Mesendoderm (in vitro differentiated cells): ENCODE data around the gene EGFR.

Experiments used
- DNase-seq: peaks from one replicate; pipeline ENCODE4 v3.0.0; 2013
- H2AK5ac ChIP-seq: 2 replicates; pipeline ENCODE4 v1.6.1; 2013; ENCODE audit warnings: low read length, inconsistent platforms
- H2BK120ac ChIP-seq: 2 replicates; pipeline ENCODE4 v1.6.1; 2013; ENCODE audit warnings: low read depth, mild to moderate bottlenecking, low read length, moderate library complexity, mixed read lengths
- H2BK15ac ChIP-seq: replicated peaks from 2 replicates; pipeline ENCODE4 v1.6.1; 2013; ENCODE audit warnings: low read depth, mild to moderate bottlenecking, moderate library complexity
- H2BK5ac ChIP-seq: 2 replicates; pipeline ENCODE4 v1.6.1; 2013; ENCODE audit warnings: low read length, inconsistent platforms
- H3K18ac ChIP-seq: 2 replicates; pipeline ENCODE4 v1.6.1; 2013; ENCODE audit warnings: mild to moderate bottlenecking, low read length, mixed read lengths
- H3K23ac ChIP-seq: one replicate; pipeline ENCODE4 v1.6.1; 2013; ENCODE audit warnings: low read length
- H3K27ac ChIP-seq: 2 replicates; pipeline ENCODE4 v1.5.1; 2013; ENCODE audit warnings: low read depth, mild to moderate bottlenecking, inconsistent platforms, low read length, moderate library complexity
- H3K27me3 ChIP-seq: 2 replicates; pipeline ENCODE4 v1.6.1; 2013; ENCODE audit warnings: low read length, control low read depth, mild to moderate bottlenecking, inconsistent platforms; ENCODE audit not compliant: insufficient read depth, poor library complexity
- H3K36me3 ChIP-seq: 2 replicates; pipeline ENCODE4 v1.6.1; 2013; ENCODE audit warnings: low read length, inconsistent platforms; ENCODE audit not compliant: control insufficient read depth, insufficient read depth
- H3K4ac ChIP-seq: one replicate; pipeline ENCODE4 v1.6.1; 2013; ENCODE audit warnings: low read depth, mild to moderate bottlenecking, low read length, moderate library complexity
- H3K4me1 ChIP-seq: 2 replicates; pipeline ENCODE4 v1.6.1; 2013; ENCODE audit warnings: low read depth, low read length, inconsistent platforms; ENCODE audit not compliant: control insufficient read depth
- H3K4me2 ChIP-seq: 2 replicates; pipeline ENCODE4 v1.6.1; 2013; ENCODE audit warnings: low read length
- H3K4me3 ChIP-seq: 2 replicates; pipeline ENCODE4 v1.5.1; 2013; ENCODE audit warnings: mild to moderate bottlenecking, low read length
- H3K56ac ChIP-seq: one replicate; pipeline ENCODE4 v1.6.1; 2013; ENCODE audit warnings: low read length
- H3K79me1 ChIP-seq: 2 replicates; pipeline ENCODE4 v1.6.1; 2013; ENCODE audit warnings: low read length, inconsistent platforms
- H3K79me2 ChIP-seq: 2 replicates; pipeline ENCODE4 v1.6.1; 2013; ENCODE audit warnings: mild to moderate bottlenecking, low read length; ENCODE audit not compliant: control insufficient read depth, insufficient read depth
- H3K9ac ChIP-seq: 2 replicates; pipeline ENCODE4 v1.6.1; 2013; ENCODE audit warnings: low read length, inconsistent platforms
- H4K5ac ChIP-seq: one replicate; pipeline ENCODE4 v1.6.1; 2013; ENCODE audit warnings: low read length
- H4K8ac ChIP-seq: one replicate; pipeline ENCODE4 v1.6.1; 2013; ENCODE audit warnings: low read depth, mild to moderate bottlenecking, control low read depth, low read length, moderate library complexity
- WGBS: extraction: QIAGEN DNeasy Blood & Tissue Kit; methylation state at CpG from one replicate; pipeline ENCODE4 v1.1.7; 2013; ENCODE audit warnings: low lambda C conversion rate, missing lambda C conversion rate; ENCODE audit not compliant: insufficient coverage; ENCODE audit errors: extremely low coverage; 5-methylcytosine and 5-hydroxymethylcytosine counted together

Gene EGFR

DNA sequence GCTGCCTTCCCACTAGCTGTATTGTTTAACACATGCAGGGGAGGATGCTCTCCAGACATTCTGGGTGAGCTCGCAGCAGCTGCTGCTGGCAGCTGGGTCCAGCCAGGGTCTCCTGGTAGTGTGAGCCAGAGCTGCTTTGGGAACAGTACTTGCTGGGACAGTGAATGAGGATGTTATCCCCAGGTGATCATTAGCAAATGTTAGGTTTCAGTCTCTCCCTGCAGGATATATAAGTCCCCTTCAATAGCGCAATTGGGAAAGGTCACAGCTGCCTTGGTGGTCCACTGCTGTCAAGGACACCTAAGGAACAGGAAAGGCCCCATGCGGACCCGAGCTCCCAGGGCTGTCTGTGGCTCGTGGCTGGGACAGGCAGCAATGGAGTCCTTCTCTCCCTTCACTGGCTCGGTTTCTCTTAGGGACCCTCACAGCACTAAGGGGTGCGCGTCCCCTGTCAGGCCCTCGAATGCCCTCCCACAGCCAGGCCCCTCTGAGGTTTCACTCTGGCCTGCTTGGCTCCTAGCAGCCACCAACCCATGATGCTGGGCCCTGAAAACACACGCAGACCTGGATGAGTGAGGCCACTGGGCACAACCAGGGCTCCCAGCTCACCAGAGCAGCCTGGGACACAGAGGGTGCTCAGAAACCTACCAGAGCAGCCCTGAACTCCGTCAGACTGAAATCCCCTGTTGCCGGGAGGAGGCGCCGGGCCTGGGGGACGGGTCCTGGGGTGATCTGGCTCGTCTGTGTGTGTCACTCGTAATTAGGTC is 173.3 kb downstream of the EGFR start:
- WGBS = no CpG with 5 or more reads among the region's 17 CpGs
- no peak overlapping the region for H3K9ac ChIP-seq

DNA sequence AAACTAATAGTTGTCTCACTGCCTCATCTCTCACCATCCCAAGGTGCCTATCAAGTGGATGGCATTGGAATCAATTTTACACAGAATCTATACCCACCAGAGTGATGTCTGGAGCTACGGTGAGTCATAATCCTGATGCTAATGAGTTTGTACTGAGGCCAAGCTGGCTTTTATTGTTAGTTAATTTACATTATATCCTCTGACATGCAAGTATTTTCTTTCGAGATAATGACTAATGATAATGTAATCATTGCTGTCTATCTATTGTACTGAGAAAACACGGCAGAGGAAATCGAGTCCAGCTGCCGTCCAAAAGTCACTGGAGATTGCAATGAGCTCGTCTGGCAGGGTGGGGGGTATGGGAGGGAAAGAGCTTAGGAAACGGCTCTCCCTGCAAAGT is 173.9 kb downstream of the EGFR start:
- Histone ChIP-seq H3K56ac (no peak overlapping the region), H2BK120ac (no peak overlapping the region), H2BK15ac (no peak overlapping the region), H3K4me1 (peaks cover 5% of the 10 kb centered on the region), H3K36me3 (no peaks in the 10 kb centered on the region), H3K4me3 (no peak overlapping the region), H3K18ac (no peak overlapping the region), H4K8ac (no peak overlapping the region), H3K79me2 (no peaks in the 10 kb centered on the region), H2BK5ac (no peak overlapping the region), H3K79me1 (no peaks in the 10 kb centered on the region), H4K5ac (no peak overlapping the region), H3K4ac (no peak overlapping the region), H3K27me3 (no peaks in the 10 kb centered on the region), H3K4me2 (no peak overlapping the region), H3K27ac (no peak overlapping the region), H3K23ac (no peak overlapping the region), H2AK5ac (no peak overlapping the region), H3K9ac (no peak overlapping the region)
- WGBS = no CpG with 5 or more reads among the region's 7 CpGs
- no peak for DNase-seq

More for the DNA sequence above, 173.3 kb downstream of the EGFR start:
- no peak overlapping the region for H4K8ac ChIP-seq
- no peaks in the 10 kb centered on the region for H3K79me1 ChIP-seq
- no peak overlapping the region for H2BK15ac ChIP-seq
- H3K23ac ChIP-seq = no peak overlapping the region
- H2BK5ac ChIP-seq = no peak overlapping the region
- H4K5ac ChIP-seq = no peak overlapping the region
- no peak overlapping the region for H2BK120ac ChIP-seq
- no peak overlapping the region for H3K4me3 ChIP-seq
- no peaks in the 10 kb centered on the region for H3K79me2 ChIP-seq
- no peak overlapping the region for H3K56ac ChIP-seq
- H3K4me2 ChIP-seq = no peak overlapping the region
- no peak overlapping the region for H3K18ac ChIP-seq
- peaks cover 5% of the 10 kb centered on the region for H3K4me1 ChIP-seq
- no peak overlapping the region for H3K27ac ChIP-seq
- H2AK5ac ChIP-seq = no peak overlapping the region
- peak; percentile 19 for DNase-seq
- H3K36me3 ChIP-seq = no peaks in the 10 kb centered on the region
- no peak overlapping the region for H3K4ac ChIP-seq
- H3K27me3 ChIP-seq = no peaks in the 10 kb centered on the region

DNA sequence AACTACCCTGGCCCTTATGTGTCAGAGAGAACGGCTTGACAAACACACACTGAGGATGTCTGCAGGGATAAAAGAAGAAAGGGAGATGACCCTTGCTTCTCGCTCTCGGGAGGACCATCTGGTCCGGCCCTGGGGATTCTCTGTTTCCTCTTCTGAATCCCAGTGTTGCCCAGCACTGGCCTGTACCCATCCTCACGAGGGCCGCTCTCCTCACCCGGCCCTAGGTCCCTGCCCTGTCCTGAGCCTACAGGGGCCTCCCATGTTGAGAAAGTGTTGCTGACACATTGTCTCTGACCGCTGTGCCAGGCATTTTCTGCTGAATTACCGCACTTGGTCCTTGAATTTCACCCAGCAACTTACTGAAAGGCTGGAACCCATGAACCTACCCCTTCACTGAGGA is 174.4 kb downstream of the EGFR start:
- no peak overlapping the region for H2AK5ac ChIP-seq
- H4K8ac ChIP-seq = no peak overlapping the region
- no peak overlapping the region for H4K5ac ChIP-seq
- DNase-seq = no peak
- no peak overlapping the region for H3K27ac ChIP-seq
- no peaks in the 10 kb centered on the region for H3K79me1 ChIP-seq
- H2BK5ac ChIP-seq = no peak overlapping the region
- no peak overlapping the region for H3K56ac ChIP-seq
- H3K79me2 ChIP-seq = no peaks in the 10 kb centered on the region
- WGBS = no CpG with 5 or more reads among the region's 9 CpGs
- no peak overlapping the region for H3K4ac ChIP-seq
- H2BK120ac ChIP-seq = no peak overlapping the region
- H2BK15ac ChIP-seq = no peak overlapping the region
- H3K18ac ChIP-seq = no peak overlapping the region
- no peak overlapping the region for H3K4me2 ChIP-seq
- no peaks in the 10 kb centered on the region for H3K36me3 ChIP-seq
- H3K9ac ChIP-seq = no peak overlapping the region
- H3K27me3 ChIP-seq = no peaks in the 10 kb centered on the region
- peaks cover 5% of the 10 kb centered on the region for H3K4me1 ChIP-seq
- H3K4me3 ChIP-seq = no peak overlapping the region
- no peak overlapping the region for H3K23ac ChIP-seq

DNA sequence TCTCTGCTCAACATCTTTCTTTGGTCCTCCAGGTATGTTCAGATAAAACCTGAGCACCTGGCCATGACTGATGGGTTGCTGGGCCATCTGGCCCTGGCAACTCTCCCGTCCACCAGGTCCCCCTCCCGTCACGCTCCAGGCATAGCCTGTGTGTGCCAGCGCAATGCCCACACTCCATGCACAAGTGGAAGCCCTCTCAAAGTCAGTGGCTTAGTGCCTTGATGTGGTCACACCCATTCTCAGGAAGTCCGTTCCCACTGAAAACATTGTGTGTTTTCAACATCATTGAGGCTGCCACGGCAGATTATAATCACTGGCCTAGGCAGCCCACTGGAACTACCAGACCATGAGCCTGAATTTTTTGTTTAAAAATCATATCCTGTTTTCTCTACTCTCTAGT is 175.7 kb downstream of the EGFR start:
- Histone ChIP-seq H3K27ac (no peak overlapping the region), H3K56ac (no peak overlapping the region), H3K23ac (no peak overlapping the region), H3K18ac (no peak overlapping the region), H2AK5ac (no peak overlapping the region), H3K4me1 (peaks cover 5% of the 10 kb centered on the region), H2BK15ac (no peak overlapping the region), H3K36me3 (no peaks in the 10 kb centered on the region), H3K79me2 (no peaks in the 10 kb centered on the region), H3K9ac (no peak overlapping the region), H3K79me1 (no peaks in the 10 kb centered on the region), H3K4ac (no peak overlapping the region), H4K8ac (no peak overlapping the region), H3K4me2 (no peak overlapping the region), H2BK120ac (no peak overlapping the region), H2BK5ac (no peak overlapping the region), H4K5ac (no peak overlapping the region), H3K4me3 (no peak overlapping the region), H3K27me3 (no peaks in the 10 kb centered on the region)
- DNase-seq = no peak
- no CpG with 5 or more reads among the region's 6 CpGs for WGBS

DNA sequence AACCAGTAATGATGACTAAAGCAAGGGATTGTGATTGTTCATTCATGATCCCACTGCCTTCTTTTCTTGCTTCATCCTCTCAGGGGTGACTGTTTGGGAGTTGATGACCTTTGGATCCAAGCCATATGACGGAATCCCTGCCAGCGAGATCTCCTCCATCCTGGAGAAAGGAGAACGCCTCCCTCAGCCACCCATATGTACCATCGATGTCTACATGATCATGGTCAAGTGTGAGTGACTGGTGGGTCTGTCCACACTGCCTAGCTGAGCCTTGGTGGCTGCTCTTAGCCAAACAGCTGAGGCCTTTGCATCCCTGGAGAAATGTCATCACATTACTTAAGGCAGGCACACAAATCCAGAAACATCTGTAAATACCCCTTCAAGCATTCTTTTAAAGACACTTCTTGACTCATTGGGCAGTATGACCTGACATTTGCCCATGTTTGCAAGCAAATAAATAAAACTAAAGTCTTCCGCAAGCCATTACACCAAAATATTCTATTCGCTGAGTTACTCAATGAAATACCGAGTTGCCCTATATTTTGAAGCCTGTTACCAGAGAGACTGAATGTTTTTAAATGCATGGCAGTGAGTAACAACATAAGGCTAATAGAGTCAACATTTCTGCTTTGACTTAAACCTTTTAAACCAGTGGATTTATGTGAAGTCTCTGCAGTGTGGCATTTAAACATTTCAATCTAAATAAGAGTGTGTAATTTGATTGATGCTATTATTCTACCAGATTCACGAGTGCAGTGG is 180.0 kb downstream of the EGFR start:
- no peak overlapping the region for H3K27ac ChIP-seq
- H3K4ac ChIP-seq = no peak overlapping the region
- WGBS = no CpG with 5 or more reads among the region's 8 CpGs
- peaks cover 1% of the 10 kb centered on the region for H3K36me3 ChIP-seq
- H3K79me1 ChIP-seq = no peaks in the 10 kb centered on the region
- no peak overlapping the region for H2BK15ac ChIP-seq
- no peak overlapping the region for H2BK5ac ChIP-seq
- H2BK120ac ChIP-seq = no peak overlapping the region
- DNase-seq = no peak
- no peaks in the 10 kb centered on the region for H3K27me3 ChIP-seq
- no peak overlapping the region for H3K4me3 ChIP-seq
- H4K5ac ChIP-seq = no peak overlapping the region
- H3K56ac ChIP-seq = no peak overlapping the region
- no peak overlapping the region for H3K9ac ChIP-seq
- H3K4me2 ChIP-seq = no peak overlapping the region
- no peak overlapping the region for H4K8ac ChIP-seq
- H3K18ac ChIP-seq = no peak overlapping the region
- no peaks in the 10 kb centered on the region for H3K4me1 ChIP-seq
- H3K79me2 ChIP-seq = no peaks in the 10 kb centered on the region
- no peak overlapping the region for H3K23ac ChIP-seq
- H2AK5ac ChIP-seq = no peak overlapping the region
